WTC11 (cell line): ENCODE data around the gene PPIH. TPM values are rescaled to one million over a fixed set of nuclear protein-coding genes. Genes with fewer than 3 reads are reported as not detected.
A peak's percentile ranks its signal among the peaks of the same experiment; 100 is the strongest.
"Not testable (repeated sequence)": the region's sequence is repeated elsewhere in the genome, so short reads cannot be mapped to it uniquely, and the experiment has no call there.

Experiments used
- ATAC-seq: fragments of 200-7000 bp; cut with Tn5 transposase; 2 replicates; pipeline ENCODE4 v1.10.0; 2021; ENCODE audit warnings: mild to moderate bottlenecking, moderate library complexity
- CTCF ChIA-PET: fragments of 300-600 bp; sonication (Branson Sonifier 250); formaldehyde crosslinking; loops from one replicate; lab custom pipeline; 2021; ENCODE audit warnings: antibody characterized with exemption; lab: Charles Lee
- POLR2A ChIA-PET: fragments of 350-600 bp; sonication (Branson Sonifier 250); formaldehyde crosslinking; loops from one replicate; lab custom pipeline; 2021; ENCODE audit warnings: antibody characterized with exemption; lab: Charles Lee
- DNase-seq: peaks from one replicate; pipeline ENCODE4 v3.0.0; 2021; ENCODE audit warnings: low spot score
- H3K27ac Mint-ChIP-seq: 2 replicates; pipeline ENCODE4 v1.8.0; 2021; ENCODE audit warnings: mixed read lengths
- H3K27me3 Mint-ChIP-seq: 2 replicates; pipeline ENCODE4 v1.8.0; 2021; ENCODE audit warnings: low read depth, mild to moderate bottlenecking, moderate library complexity, mixed read lengths
- H3K36me3 Mint-ChIP-seq: 2 replicates; pipeline ENCODE4 v1.8.0; 2021; ENCODE audit warnings: mixed read lengths
- H3K4me1 Mint-ChIP-seq: 2 replicates; pipeline ENCODE4 v1.8.0; 2022; ENCODE audit warnings: mixed read lengths
- H3K4me3 Mint-ChIP-seq: 2 replicates; pipeline ENCODE4 v1.8.0; 2021; ENCODE audit warnings: mild to moderate bottlenecking, moderate library complexity, mixed read lengths
- H3K9me3 Mint-ChIP-seq: 2 replicates; pipeline ENCODE4 v1.8.0; 2021; ENCODE audit warnings: mixed read lengths
- ATF1 ChIP-seq: sonication (generic); formaldehyde crosslinking; IDR thresholded peaks from 2 replicates; pipeline ENCODE4 v1.8.1; 2023; ENCODE audit warnings: mild to moderate bottlenecking, moderate library complexity, missing genetic modification reagents
- ATF3 ChIP-seq: sonication (generic); formaldehyde crosslinking; conservative IDR thresholded peaks from 2 replicates; pipeline ENCODE4 v1.8.1; 2022; ENCODE audit warnings: mild to moderate bottlenecking, missing genetic modification reagents
- CBFB ChIP-seq: sonication (generic); formaldehyde crosslinking; IDR thresholded peaks from 2 replicates; pipeline ENCODE4 v1.8.1; 2022; ENCODE audit warnings: mild to moderate bottlenecking, low read depth, missing genetic modification reagents
- CREM ChIP-seq: sonication (generic); formaldehyde crosslinking; IDR thresholded peaks from 2 replicates; pipeline ENCODE4 v1.8.1; 2022; ENCODE audit warnings: mild to moderate bottlenecking, missing genetic modification reagents, moderate library complexity
- ELF4 ChIP-seq: sonication (generic); formaldehyde crosslinking; IDR thresholded peaks from 2 replicates; pipeline ENCODE4 v1.8.1; 2022; ENCODE audit warnings: low read depth, mild to moderate bottlenecking, moderate library complexity, missing genetic modification reagents
- ETV6 ChIP-seq: sonication (generic); formaldehyde crosslinking; IDR thresholded peaks from 2 replicates; pipeline ENCODE4 v1.8.1; 2022; ENCODE audit warnings: mild to moderate bottlenecking, missing genetic modification reagents
- FOXK1 ChIP-seq: sonication (generic); formaldehyde crosslinking; IDR thresholded peaks from 2 replicates; pipeline ENCODE4 v1.8.0; 2022; ENCODE audit warnings: mild to moderate bottlenecking, moderate library complexity, missing genetic modification reagents
- FOXP1 ChIP-seq: sonication (generic); formaldehyde crosslinking; IDR thresholded peaks from 2 replicates; pipeline ENCODE4 v1.8.0; 2022; ENCODE audit warnings: missing genetic modification reagents, mild to moderate bottlenecking, moderate library complexity, borderline replicate concordance
- GTF2I ChIP-seq: fragments of 250-450 bp; sonication (Bioruptor Pico); conservative IDR thresholded peaks from 2 replicates; pipeline ENCODE4 v1.4.0; 2021; ENCODE audit warnings: mild to moderate bottlenecking
- HMGXB4 ChIP-seq: sonication (generic); formaldehyde crosslinking; IDR thresholded peaks from 2 replicates; pipeline ENCODE4 v1.8.1; 2023; ENCODE audit warnings: mild to moderate bottlenecking, moderate library complexity, missing genetic modification reagents
- KAT7 ChIP-seq: sonication (generic); formaldehyde crosslinking; IDR thresholded peaks from 2 replicates; pipeline ENCODE4 v1.8.1; 2023; ENCODE audit warnings: missing genetic modification reagents, mild to moderate bottlenecking, borderline replicate concordance
- NFATC4 ChIP-seq: fragments of 250-450 bp; sonication (Bioruptor Pico); IDR thresholded peaks from 2 replicates; pipeline ENCODE4 v1.9.0; 2021; ENCODE audit warnings: mild to moderate bottlenecking
- NFE2L1 ChIP-seq: sonication (generic); formaldehyde crosslinking; IDR thresholded peaks from 2 replicates; pipeline ENCODE4 v1.8.1; 2023; ENCODE audit warnings: missing genetic modification reagents
- NR3C1 ChIP-seq: sonication (generic); formaldehyde crosslinking; conservative IDR thresholded peaks from 2 replicates; pipeline ENCODE4 v1.8.1; 2023; ENCODE audit warnings: low read depth, mild to moderate bottlenecking, missing genetic modification reagents
- RELA ChIP-seq: sonication (generic); formaldehyde crosslinking; IDR thresholded peaks from 2 replicates; pipeline ENCODE4 v1.8.1; 2022; ENCODE audit warnings: missing genetic modification reagents, mild to moderate bottlenecking, borderline replicate concordance
- RORB ChIP-seq: fragments of 250-450 bp; sonication (Bioruptor Pico); IDR thresholded peaks from 2 replicates; pipeline ENCODE4 v1.9.0; 2021; ENCODE audit warnings: mild to moderate bottlenecking
- TEAD4 ChIP-seq: sonication (generic); formaldehyde crosslinking; IDR thresholded peaks from 2 replicates; pipeline ENCODE4 v1.8.0; 2022; ENCODE audit warnings: mild to moderate bottlenecking, missing genetic modification reagents
- TP53 ChIP-seq: sonication (generic); formaldehyde crosslinking; IDR thresholded peaks from 2 replicates; pipeline ENCODE4 v1.8.1; 2023; ENCODE audit warnings: mild to moderate bottlenecking, missing genetic modification reagents
- USF2 ChIP-seq: sonication (generic); formaldehyde crosslinking; IDR thresholded peaks from 2 replicates; pipeline ENCODE4 v1.8.1; 2023; ENCODE audit warnings: mild to moderate bottlenecking, missing genetic modification reagents, moderate library complexity
- ZBTB21 ChIP-seq: sonication (generic); formaldehyde crosslinking; IDR thresholded peaks from 2 replicates; pipeline ENCODE4 v1.8.1; 2023; ENCODE audit warnings: mild to moderate bottlenecking, missing genetic modification reagents, borderline replicate concordance
- ZBTB43 ChIP-seq: sonication (generic); formaldehyde crosslinking; IDR thresholded peaks from 2 replicates; pipeline ENCODE4 v1.8.1; 2023; ENCODE audit warnings: mild to moderate bottlenecking, missing genetic modification reagents
- ZMAT4 ChIP-seq: fragments of 250-450 bp; sonication (Bioruptor Pico); IDR thresholded peaks from 2 replicates; pipeline ENCODE4 v1.9.0; 2021; ENCODE audit warnings: mild to moderate bottlenecking
- ZNF317 ChIP-seq: sonication (generic); formaldehyde crosslinking; IDR thresholded peaks from 2 replicates; pipeline ENCODE4 v1.8.1; 2023; ENCODE audit warnings: low read depth, mild to moderate bottlenecking, moderate library complexity, missing genetic modification reagents, borderline replicate concordance
- ZNF423 ChIP-seq: fragments of 250-450 bp; sonication (Bioruptor Pico); IDR thresholded peaks from 2 replicates; pipeline ENCODE4 v2.1.2; 2022; ENCODE audit warnings: mild to moderate bottlenecking, moderate library complexity
- ZNF425 ChIP-seq: fragments of 250-450 bp; sonication (Bioruptor Pico); conservative IDR thresholded peaks from 2 replicates; pipeline ENCODE4 v1.9.0; 2021; ENCODE audit warnings: mild to moderate bottlenecking
- ZNF671 ChIP-seq: fragments of 250-450 bp; sonication (Bioruptor Pico); IDR thresholded peaks from 2 replicates; pipeline ENCODE4 v1.8.0; 2021; ENCODE audit warnings: mild to moderate bottlenecking
- total RNA-seq: library from RNA; stranded (reverse); gene quantifications from 3 replicates; pipeline ENCODE4 v1.2.3, GENCODE V29; 2021

Gene PPIH
- total RNA-seq, 1 experiment from 2014 or later: 69.3 TPM

GRCh38 chr1:42681741-42682483 is 23.7 kb downstream of the PPIH start, which contains the start of gene YBX1 (continued):
- TF ChIP-seq USF2: peak; percentile 98
- no peak for TF ChIP-seq GTF2I (CRISPR knock-in tag)
- TF ChIP-seq ATF1: 0 out of 2 replicates have a peak, but pooled peaks have one; percentile 28
- no peak for TF ChIP-seq RORB (CRISPR knock-in tag)
- TF ChIP-seq ZBTB21 (CRISPR knock-in tag): no peak
- TF ChIP-seq NR3C1 (CRISPR knock-in tag): no peak
- TF ChIP-seq FOXK1 (CRISPR knock-in tag): no peak
- no peak for TF ChIP-seq TEAD4 (CRISPR knock-in tag)
- 0 out of 2 replicates have a peak, but pooled peaks have one; percentile 18 for TF ChIP-seq ZMAT4 (CRISPR knock-in tag)
- 0 out of 2 replicates have a peak, but pooled peaks have one; percentile 30 for TF ChIP-seq CREM (CRISPR knock-in tag)
- TF ChIP-seq RELA (CRISPR knock-in tag): no peak
- no peak for TF ChIP-seq ZNF423 (CRISPR knock-in tag)
- TF ChIP-seq ZNF671 (CRISPR knock-in tag): no peak
- no peak for TF ChIP-seq HMGXB4 (CRISPR knock-in tag)
- TF ChIP-seq TP53 (CRISPR knock-in tag): no peak
- no peak for TF ChIP-seq ELF4 (CRISPR knock-in tag)
- peak; percentile 27; the same call in 1 of the 2 replicates for TF ChIP-seq ETV6 (CRISPR knock-in tag)
- TF ChIP-seq ZNF425 (CRISPR knock-in tag): no peak
- TF ChIP-seq CBFB (CRISPR knock-in tag): no peak
- 0 out of 2 replicates have a peak, but pooled peaks have one; percentile 13 for TF ChIP-seq KAT7 (CRISPR knock-in tag)
- no peak for TF ChIP-seq NFATC4 (CRISPR knock-in tag)
- 0 out of 2 replicates have a peak, but pooled peaks have one; percentile 73 for TF ChIP-seq ZBTB43 (CRISPR knock-in tag)
- peak; percentile 71; the same call in 1 of the 2 replicates for TF ChIP-seq FOXP1 (CRISPR knock-in tag)
- no peak for TF ChIP-seq ZNF317
- no peak for TF ChIP-seq NFE2L1
- no peak for TF ChIP-seq ATF3 (CRISPR knock-in tag)

- CTCF ChIA-PET: interaction anchor here (0.6 to 3.1 kb wide), 6 partner anchors 24 to 509 kb away, joined by 3 to 9 read pairs (median 4); partner anchors contain the start of genes CLDN19 and PPIH
- peak overlapping the region; percentile 96 for H3K4me3 Mint-ChIP-seq
- peak; percentile 3; the same call in 1 of the 2 replicates for ATAC-seq
- POLR2A ChIA-PET: interaction anchor here (0.7 to 2.8 kb wide), 7 partner anchors 9 to 509 kb away, joined by 3 to 20 read pairs (median 6); partner anchors contain the start of genes C1orf50, CLDN19, P3H1 and PPIH
- not testable (repeated sequence) for H3K27me3 Mint-ChIP-seq, H3K27ac Mint-ChIP-seq, DNase-seq, H3K9me3 Mint-ChIP-seq
- peaks cover 48% of the 10 kb centered on the region for H3K4me1 Mint-ChIP-seq
- peaks cover 28% of the 10 kb centered on the region for H3K36me3 Mint-ChIP-seq
Observed at GRCh38 chr1:42682484-42682738, 24.2 kb downstream of the PPIH start.
